Activated CD4-positive, alpha-beta T cell treated with anti-CD3 and anti-CD28 coated beads, Interleukin-2, Interleukin-6, amounts not matched to agents 100 ng/mL and 50 ng/mL, durations not matched to agents 16 hours and 8 hours (primary cell): Measurements from ENCODE around the gene UQCC3.
"Not testable (repeated sequence)": the region's sequence is repeated elsewhere in the genome, so short reads cannot be mapped to it uniquely, and the experiment has no call there.

Experiments used
- DNase-seq: peaks from one replicate; pipeline ENCODE4 v3.0.0-alpha.2; 2020

The UQCC3 gene

DNA sequence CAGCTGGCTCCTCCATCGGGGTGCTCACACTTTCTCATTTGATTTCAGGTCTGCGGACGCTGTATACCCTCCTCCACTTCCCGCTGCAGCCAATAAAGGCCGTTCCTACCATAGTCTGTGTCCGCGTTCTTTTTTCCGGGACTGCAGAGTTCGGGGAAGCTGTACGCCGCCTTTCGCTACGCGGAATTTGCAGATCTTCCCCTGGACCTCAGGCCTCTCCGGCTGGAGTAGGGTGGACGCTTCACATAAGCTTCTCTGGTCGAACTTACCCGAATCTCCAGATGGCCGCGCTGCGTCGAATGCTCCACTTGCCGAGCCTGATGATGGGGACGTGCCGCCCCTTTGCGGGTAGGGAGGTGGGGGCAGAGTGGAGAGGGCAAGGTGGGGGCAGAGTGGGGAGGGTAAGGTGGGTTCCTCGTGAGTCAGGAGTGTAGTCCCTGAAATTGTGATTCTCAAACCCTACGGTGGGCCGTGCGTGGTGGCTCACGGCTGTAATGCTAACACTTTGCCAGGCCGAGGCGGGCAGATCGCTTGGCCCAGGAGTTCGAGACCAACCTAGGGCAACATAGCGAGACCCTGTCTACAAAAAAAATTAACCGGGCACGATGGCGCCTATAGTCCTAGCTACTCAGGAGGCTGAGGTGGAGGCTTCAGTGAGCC is 5.7 kb upstream of the UQCC3 start:
- DNase-seq: peak; percentile 64

DNA sequence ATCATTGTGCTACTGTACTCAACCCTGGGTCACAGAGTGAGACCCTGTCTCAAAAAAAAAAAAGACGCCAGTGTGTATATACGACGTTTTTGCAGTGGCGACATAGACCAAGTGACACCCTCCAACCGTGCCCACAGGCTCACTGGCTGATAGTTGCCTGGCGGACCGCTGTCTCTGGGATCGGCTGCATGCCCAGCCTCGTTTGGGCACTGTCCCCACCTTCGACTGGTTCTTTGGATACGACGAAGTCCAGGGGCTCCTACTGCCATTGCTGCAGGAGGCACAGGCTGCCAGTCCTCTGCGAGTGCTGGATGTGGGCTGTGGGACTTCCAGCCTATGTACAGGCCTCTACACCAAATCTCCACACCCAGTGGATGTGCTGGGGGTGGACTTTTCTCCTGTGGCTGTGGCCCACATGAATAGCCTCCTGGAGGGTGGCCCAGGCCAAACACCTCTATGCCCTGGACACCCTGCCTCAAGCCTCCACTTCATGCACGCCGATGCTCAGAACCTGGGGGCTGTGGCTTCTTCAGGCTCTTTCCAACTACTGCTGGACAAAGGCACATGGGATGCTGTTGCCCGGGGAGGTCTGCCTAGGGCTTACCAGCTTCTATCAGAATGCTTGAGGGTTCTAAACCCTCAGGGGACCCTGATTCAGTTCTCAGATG is 5.1 kb upstream of the UQCC3 start:
- peak; percentile 42 for DNase-seq

DNA sequence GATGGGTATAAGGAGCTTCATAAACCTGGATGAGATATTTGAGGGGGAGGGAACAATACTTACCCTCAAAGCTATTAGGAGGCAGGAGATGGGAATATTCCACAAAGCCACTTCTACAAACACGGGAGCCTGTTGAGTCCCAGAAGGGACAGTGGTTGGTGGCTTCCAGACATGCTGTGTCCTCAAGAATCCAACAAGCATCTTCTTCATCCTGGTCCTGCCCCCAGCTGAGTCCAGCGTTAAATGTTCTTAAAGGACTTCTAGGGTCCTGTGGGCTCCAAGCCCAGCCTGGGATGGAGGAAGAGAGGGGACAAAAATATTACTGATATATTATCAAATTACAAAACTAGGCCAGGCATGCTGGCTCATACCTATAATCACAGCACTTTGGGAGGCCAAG is 4.0 kb upstream of the UQCC3 start:
- DNase-seq: no peak

DNA sequence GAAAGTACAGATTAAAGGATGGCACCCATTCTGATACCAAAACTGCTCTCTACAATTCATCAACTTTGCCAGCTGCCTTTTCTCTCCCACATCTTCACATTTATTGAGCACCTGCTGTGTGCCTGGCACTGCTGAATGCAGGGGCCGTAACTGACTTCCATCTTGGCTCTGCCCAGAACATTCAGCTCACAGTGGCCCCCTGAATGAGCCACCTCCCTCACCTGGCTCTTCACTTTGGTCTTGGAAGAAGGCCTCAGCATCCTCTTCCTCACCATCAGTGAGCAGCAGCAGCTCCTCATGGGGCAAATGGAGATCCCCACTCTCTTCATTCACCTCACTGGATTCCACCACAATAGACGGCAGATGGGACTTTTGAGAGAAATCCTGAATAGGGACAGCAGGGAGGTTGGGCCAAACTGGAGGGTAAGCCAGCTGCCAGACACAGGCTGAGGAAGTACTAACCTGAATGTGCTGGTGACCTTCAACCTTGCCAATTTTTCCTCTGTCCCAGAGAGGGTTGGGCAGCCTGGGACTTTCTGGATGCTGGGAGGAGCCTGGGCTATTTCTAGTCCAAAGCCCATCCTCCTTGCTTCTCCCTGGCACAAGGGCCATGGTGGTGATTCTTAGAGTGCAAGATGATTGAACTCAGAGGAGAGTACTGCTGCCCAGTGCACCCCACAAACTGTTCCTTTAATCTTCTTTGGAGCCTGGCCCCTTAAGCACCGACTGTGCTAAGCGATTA is 1.9 kb upstream of the UQCC3 start:
- DNase-seq: no peak

DNA sequence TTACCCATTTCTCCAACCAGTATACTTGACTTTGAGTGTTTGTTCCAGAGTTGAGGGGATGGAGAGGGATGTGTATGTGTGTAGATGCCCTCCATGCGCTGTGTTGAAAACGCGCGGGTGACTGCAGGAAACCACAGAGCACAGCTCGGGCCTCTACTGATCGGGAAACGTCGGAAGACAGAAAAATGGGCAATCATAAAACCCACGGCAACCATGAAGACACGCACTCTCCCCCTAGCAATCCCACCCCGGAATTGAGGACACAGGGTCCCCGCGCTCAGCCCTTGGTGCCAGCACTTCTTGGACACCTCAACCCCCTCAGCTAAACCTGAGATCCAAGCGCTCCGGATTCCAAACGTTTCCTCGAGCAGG is 251 bp upstream of the UQCC3 start:
- no peak for DNase-seq

DNA sequence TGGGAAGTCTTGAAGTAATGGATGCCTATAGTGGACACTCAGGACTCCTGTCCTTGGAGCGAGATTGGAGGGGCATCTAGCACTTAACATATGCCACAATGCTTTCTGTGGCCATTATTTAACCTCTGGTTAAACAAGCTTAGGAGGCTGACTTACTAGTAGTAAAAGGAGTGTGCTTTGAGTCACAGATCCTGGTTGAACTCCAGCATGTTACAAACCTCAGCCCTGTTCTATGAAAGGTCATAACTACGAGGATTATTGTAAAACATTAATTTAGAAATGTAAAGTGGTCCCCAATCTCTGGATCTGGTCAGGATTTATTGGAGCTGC is 1.7 kb downstream of the UQCC3 start:
- no peak for DNase-seq

DNA sequence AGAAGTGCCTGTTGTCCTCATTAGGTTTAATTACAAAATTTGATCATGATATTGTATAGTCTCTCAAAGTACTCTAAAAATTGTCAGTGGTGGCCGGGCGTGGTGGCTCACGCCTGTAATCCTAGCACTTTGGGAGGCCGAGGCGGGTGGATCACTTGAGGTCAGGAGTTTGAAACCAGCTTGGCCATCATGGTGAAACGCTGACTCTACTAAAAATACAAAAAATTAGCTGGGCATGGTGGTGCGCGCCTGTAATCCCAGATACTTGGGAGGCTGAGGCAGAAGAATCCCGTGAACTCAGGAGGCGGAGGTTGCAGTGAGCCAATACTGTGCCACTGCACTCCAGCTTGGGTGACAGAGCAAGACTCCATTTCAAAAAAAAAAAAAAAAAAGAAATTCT is 3.9 kb downstream of the UQCC3 start:
- DNase-seq: not testable (repeated sequence)

DNA sequence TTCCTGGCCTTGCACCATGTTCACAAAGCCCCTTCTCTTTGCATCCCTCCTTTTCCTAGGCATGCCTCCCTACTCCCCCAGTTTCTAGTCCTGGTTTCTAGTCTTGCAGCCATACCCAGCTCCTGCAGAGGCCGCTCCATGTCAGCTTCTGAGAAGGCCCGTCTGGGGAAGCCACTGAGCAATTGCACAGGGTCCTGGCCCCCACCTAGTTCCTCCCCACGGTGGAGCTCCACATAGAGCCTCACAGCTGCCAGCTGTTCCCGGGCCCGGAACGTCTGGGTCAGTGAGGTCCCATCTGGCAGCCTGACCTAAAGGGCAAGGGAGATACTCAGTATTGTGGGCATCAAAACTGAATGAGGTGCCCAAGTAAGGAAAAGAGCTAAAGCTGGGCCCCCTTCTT is 5.2 kb downstream of the UQCC3 start:
- DNase-seq: no peak

DNA sequence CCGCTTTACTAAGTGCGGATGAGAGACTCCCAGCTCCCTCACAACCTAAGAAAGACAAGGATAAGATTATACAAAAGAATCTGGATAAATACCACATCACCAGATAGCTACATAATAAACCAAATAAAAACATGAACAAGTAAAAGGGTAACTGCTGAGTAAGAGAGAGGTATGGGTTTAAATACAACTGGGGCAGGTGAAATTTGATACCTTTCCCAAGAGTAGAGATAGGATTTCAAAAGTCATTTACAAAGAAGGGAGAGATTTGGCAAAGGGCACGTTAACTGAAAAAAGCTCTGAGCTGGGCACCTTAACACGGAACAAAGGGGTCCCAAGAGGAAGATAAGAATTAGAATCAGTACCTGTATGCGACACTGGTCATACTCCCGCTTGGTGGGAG is 5.7 kb downstream of the UQCC3 start:
- DNase-seq: no peak

DNA sequence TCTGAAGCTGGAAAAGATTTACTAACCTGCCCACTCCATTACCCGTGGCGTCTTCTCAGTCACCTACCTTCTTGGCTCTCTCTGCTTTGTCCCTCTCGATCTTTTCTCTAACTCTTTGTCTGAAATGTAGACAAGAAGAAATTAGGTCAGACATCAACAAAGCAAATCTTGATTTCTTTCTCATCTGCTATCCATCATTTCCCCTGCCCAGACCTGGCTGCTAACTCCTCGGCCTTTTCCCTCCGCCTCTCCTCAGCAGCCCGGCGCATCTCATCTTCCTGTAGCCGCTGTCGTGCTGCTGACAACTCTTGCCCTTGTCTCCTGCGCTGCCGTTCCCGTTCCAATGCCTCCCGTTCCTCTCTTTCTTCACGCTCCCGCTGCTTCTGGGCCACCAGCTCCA is 6.2 kb downstream of the UQCC3 start:
- DNase-seq: no peak

DNA sequence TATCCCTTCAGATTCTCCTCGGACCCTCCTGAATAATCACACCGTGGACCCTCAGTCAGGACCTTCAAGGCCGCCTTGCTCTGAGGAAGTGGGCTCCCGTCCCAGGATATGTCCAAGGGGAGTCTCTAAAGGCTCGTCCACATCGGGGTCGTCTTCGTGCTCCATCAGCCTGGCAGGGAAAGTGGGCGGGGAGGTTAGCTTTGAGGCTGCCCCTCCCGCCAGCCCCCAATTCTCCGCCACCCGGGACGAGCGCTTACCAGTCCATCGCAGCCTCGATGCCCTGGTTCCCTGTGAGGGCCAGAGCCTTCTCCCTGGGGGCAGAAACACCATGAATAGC is 6.9 kb downstream of the UQCC3 start:
- DNase-seq: no peak

DNA sequence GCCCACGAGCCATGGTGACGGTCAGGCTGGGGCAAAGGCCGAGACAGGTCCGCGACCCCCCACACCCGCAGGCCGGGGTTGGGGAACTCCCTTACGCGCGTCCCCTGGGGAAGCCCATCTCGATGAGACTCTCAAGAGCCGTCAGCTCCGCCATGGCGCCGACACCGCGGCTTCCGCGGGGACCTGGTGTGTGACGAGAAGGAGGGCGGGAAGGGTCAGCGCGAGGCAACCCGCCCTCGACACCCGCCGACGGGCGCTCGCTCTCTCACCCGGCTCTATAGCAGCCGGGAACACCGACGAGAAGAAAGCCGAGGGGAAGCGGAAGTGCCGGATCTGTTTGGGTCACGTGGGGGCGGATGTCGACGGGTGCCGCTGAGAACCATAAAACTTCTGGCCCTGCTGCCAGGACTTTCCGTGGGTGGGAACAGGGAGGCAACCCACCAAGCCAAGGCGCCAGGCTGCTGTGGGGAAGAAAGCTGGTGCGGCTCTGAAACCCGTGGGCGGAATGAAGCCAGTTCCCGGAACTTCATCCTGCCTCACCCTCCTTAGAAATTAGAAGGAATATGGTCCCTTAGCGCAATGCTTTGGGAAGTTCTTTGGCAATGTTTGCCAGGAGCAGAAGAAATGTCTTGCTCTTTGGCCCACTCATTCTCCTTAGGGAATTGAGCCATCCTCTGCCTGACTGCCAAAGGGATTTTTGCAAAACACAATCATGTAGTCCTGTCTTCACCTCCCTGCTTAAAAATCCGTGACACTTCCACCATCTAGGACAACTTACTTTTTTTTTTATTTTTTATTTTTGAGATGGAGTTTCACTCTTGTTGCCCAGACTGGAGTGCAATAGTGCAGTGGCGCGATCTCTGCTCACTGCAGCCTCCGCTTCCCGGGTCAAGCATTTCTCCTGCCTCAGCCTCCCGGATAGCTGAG is 7.6 kb downstream of the UQCC3 start, which contains the start of gene UBXN1:
UBXN1 (minus strand) TSS at position 304 of the 927 bp plus-strand sequence; CDS start at position 154, 150 bp downstream.
- peak; percentile 89 for DNase-seq

DNA sequence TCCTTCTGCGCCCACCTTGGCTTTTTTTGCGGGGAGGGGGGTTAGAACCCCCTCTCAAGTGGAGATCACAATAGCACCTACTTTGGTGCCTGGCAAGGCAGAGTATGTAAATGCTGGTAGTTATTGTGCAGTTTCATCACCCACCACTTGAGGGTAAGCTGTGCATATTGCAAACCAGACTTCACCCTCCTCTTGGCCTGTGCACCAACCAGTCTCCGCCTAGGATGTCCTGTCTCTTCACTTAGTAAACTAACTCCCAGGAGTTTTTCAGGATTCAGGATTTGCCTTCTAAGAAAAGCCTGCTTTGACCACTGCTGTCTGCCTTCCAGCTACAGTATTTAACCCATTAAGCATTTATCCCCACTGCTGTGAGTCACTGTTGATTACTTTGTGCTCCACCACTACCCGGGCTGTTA is 9.4 kb downstream of the UQCC3 start:
- DNase-seq: peak; percentile 69

DNA sequence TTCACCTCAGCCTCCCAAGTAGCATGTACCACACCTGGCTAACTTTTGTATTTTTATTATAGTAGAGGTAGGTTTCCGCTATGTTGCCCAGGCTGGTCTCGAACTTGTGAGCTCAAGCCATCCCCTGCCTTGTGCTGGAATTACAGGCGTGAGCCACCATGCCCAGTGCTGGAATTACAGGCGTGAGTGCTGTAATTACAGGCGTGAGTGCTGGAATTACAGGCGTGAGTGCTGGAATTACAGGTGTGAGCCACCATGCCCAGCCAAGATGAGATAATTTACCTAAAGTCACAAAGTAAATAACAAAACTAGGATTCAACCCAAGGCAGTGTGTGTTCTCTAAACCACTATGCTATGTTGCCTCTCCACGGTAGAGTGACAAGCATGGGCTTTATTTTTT is 11.0 kb downstream of the UQCC3 start:
- no peak for DNase-seq

DNA sequence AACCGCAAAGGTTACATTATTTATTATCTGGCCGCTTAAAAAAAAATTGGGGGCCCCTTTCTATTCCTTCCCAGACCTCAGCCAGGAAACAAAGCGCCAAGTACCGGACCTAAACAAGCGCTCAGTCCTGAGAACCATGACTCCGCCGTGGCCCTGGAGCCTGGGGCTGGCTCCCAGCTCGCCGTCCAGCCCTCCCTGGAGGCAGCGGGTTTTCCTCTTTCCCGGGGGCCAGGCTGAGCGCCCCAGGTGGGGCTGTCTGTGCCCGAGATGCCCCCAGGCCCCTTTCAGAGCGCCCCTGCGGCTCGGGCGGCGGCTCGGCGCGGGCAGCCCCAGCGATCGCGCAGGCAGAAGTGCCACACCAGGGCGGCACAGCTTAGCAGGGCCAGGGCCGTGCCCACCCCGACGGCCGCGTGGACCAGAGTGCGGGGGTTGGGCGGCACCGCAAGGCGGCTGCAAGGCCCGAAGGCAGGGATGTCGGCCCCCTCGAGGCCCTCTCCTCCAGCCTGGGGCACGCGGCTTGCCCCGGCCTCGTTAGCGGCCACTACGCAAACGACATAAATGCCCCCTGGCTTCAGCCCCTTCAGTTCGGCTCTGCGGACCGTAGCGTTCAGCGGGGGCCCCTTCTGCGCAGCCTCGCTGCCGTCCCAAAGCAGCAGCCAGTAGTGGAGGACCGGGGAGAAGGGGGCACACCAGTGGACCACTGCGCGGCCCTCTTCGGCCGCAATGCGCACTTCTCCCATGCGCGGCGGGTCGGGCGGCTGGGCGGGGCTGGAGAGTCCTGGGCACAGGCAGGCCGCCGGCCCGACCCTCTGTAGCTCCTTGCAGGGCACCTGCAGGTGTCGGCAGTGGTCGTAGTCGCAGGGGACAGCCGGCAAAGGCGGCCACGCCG is 16.3 kb downstream of the UQCC3 start:
- DNase-seq: no peak

DNA sequence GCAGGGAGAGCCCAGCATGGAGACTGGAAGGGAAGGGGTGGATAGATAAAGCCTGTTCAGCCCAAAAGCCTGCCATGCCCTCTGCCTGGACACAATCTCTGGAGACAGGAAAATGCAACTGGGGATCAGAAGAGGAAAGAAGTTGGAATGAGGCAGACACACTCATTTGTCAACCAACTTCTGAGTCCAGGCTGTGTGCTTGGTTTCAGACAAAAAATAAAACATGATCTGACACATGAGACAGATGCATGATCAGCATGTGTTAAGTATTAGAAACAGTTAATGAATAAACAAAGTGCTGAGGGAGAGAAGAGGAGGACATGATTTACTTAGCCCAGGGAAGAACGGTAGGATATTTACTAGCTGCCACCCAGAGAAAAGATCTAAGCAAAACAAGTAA is 17.0 kb downstream of the UQCC3 start:
- DNase-seq: no peak

DNA sequence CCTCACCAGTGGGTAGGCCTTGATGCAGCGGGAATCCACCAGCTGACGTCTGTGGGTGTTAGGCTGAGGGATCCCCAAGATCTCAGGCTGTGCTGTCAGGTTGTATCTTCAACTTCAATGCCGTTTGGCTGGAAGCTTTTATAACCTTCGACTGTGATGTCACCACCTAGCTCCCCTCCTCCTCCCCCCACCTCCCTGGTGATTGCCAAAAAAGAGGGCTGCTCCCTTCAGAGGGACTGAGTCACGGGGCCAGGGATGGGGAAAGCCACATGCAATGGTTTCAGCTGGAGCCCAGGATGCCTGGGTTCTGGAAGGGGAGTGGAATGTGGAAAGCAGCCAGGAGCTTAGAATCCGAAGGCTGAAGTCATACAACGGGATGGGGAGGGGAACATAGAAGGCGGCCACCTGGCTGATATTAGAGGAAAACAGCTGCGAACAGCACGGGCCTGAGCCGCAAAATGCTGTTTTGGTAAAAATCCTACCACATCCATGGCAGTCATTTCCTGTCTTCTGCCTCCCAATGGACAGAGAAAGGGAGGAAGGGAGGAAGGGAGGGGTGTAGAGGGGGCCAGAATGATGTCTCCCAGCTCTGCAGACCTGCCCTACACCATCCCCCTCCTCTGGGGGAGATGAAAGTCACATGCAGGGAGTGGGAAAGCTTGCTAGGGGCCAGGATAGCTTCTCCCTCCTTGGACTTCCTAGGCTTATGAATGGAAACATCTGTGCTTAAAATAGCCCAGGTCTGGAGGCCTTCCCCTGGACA is 18.1 kb downstream of the UQCC3 start, which contains the start of gene LRRN4CL:
LRRN4CL (minus strand) TSS at position 110 of the 763 bp plus-strand sequence. CDS start 1,022 bp downstream, outside the sequence.
- DNase-seq: no peak

DNA sequence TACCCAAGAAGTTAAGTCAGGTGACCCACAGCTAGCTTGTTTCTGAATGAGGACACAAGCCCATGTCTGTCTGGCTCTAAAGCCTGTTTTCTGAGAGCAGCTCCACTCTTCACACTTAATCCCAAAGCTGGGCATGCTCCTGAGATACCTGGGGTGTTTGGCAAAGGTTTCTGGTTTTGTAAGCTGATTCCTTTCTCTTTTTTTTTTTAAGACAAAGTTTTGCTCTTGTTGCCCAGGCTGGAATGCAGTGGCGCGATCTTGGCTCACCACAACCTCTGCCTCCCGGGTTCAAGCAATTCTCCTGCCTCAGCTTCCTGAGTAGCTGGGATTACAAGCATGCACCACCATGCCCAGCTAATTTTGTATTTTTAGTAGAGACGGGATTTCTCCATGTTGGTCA is 22.2 kb downstream of the UQCC3 start:
- DNase-seq: not testable (repeated sequence)

DNA sequence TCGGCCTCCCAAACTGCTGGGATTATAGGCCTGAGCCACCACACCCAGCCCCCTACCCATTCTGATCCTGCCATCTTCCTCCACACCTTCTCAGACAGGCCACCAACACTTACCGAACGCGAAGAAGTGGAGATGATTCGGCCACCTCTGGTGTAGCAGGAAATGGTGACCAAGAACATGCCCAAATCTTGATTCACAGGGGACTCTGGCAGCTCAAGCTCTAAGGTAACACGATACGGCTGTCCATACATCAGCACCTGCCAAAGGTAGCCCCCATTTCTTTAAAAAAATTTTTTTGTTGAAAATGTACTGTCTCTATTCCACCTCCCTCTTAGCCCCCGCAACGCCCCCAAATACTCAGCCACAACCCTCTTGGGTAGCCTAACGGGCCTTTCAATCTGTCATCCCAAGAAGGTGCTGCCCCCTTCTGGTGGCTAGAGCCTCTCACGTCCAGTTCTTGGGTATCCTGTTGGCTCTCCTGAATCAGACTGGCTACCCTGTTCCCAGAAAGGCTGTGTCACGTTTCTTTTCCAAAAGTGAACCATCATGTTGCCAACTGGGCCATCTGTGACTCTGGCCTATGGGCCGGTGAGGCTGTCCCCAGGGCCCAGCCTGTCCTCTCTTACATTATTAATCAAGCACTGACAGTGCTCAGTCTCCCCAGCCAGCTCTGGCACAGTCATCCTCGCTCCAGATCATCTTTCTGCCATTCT is 23.1 kb downstream of the UQCC3 start:
- peak; percentile 80 for DNase-seq

DNA sequence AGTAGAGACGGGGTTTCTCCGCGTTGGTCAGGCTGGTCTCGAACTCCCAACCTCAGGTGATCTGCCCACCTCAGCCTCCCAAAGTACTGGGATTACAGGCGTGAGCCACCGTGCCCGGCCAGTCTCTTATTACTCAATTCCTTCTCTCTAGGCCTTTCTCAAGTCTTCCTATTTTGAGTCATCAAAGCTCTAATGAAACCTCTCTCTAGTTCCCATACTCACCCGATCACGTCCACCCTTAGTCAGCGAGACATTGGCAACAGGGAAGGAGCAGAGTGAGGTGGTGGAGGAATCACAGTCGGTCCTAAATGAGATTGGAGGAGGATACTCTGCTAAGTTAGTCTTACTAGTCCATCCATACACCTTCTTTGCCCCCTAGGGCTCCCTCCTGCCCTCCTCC is 30.8 kb downstream of the UQCC3 start:
- DNase-seq: peak; percentile 61

DNA sequence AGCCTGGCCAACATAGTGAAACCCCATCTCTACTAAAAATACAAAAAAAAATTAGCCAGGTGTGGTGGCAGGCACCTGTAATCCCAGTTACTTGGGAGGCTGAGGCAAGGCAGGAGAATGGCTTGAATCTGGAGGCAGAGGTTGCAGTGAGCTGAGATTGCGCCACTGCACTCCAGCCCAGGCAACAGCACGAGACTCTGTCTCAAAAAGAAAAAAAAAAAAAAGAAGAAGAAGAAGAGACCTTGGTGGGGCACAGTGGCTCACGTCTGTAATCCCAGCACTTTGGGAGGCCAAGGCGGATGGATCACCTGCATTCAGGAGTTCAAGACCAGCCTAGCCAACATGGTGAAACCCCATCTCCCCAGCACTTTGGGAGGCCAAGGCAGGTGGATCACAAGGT is 32.4 kb downstream of the UQCC3 start:
- DNase-seq: not testable (repeated sequence)
